SHP77 treated with DMSO at 0.1 percent for 48 hours (cell line): Measurements from ENCODE around the gene SHMT2.

Experiments
- DNase-seq: peaks from one replicate; lab custom pipeline; 2025; lab: John Stamatoyannopoulos, UW

SHMT2 gene

DNA sequence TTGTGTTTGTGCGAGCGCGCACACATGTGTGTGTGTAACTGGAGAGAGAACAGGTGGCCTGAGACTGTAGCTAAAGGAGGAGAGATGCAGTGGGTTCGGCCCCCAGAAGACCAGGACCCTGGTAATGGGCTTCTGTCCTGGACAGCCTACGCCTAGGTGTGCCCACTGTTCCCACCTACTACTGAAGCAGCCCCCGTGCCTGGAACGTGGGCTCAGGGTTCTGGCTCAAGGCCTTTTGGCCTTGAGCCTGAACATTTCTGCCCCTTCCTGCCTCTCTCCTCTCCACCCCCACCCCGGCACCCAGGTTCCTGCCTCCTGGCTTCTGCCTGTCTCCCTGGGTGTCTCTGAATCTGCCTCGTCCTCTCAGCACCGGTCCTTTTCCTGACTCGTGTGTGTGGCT, 14.4 kb upstream of the SHMT2 start:
- no peak for DNase-seq

DNA sequence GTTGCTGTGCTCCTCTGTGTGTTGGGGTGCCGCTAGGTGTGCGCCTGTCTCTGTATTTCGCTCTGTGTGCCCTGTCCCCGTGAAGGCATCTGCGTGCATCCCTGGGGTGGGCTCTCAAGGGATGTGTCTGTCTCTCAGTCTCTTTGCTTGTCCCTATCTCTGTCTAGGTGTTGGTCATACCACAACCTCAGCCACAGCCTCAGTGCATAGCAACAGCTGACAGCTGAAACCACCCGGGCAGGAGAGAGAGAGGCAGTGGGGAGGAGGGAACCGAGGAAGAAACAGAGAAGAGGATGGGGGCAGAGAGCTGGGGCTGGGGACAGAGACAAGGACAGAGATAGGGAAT, 13.9 kb upstream of the SHMT2 start:
- DNase-seq: no peak

DNA sequence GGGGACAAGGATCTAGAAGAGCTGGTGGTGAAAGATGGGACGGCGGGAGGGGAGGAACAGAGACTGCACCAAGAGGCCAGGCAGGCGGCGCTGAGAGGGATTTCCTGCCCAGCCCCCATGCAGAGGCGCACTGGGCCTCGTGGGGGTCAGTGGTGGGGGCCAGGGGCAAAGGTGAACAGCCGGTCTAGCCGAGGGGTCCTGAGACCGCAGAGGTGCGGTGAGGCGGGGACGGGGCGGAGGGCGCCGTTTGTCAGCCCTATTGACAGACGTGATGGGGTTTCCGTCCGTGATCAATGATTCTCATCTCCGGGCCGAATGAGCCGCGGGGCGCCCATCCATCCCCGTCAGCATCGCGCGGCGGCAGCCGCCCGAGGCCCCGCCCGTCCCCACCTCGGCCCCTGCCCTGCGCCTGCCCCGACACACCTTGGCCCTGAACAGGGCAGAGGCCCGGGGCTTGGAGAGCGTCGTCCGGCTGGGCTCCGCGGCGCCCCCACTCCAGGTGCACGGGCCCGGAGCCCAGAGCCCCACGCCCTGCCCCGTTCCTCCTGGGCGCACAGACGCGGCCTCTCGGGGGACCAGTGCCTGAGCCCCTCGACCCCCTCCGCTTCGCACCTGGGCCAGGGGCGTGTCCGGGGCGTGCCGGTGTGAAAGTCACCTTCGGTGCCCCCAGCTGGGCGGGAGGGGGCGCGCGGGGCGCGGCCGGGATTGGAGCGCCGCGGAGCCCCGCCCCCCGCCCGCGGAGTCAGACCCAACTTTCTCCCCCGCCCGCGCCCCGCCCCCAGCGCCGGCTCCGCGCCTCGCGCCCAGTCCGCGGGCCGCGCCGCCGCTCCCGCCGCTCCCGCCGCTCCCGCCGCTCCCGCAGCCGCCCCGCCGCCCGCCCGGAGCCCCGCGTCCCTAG, 13.2 kb upstream of the SHMT2 start, which contains the start of gene NXPH4:
Gene NXPH4, plus strand, starts transcription at position 781 of the 898 bp plus-strand sequence. CDS start 176 bp downstream, outside the sequence.
- no peak for DNase-seq

DNA sequence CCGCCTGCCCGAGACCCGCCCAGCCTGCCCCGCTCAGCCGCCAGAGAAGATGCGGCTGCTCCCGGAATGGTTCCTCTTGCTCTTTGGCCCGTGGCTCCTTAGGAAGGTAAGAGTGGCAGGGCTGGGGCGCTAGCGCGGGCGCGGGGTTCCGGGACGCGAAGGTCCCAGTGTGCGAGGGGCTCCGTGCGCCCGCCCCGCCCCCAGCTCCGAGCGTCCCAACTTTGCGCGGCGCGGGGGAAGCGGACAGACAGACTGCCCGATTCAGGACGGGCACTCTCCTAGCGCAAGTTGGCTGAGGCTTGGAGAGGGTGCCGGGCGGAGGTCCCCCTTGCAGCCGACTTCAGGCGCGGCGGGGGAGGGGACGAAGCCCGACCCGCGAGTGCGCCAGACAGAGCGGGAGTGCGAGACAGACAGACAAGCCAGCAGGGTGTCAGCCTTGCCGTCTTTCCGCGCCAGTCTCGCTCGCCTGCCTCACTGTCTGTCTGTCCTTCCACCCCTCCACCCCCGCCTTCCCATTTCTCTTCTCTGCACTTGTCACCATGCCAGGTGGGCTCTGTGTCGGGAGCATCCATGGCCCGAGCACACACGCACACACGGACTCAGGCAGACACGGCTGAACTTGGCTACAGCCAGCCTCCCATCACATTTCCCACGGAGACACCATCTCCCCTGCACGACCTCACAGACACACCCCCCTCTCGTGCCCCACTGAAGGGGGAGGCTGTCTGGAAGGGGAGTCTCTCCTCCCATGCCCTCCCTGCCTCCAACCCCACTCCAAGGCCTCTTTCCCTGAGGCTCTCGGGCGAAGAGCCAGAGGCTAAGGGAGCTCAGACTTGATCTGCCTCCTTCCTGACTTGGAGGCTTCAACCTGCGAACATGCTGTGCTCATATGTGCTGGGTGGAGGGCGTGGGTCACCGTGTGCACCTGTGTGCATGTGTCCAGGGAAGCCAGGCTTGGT, 12.3 kb upstream of the SHMT2 start:
- no peak for DNase-seq

DNA sequence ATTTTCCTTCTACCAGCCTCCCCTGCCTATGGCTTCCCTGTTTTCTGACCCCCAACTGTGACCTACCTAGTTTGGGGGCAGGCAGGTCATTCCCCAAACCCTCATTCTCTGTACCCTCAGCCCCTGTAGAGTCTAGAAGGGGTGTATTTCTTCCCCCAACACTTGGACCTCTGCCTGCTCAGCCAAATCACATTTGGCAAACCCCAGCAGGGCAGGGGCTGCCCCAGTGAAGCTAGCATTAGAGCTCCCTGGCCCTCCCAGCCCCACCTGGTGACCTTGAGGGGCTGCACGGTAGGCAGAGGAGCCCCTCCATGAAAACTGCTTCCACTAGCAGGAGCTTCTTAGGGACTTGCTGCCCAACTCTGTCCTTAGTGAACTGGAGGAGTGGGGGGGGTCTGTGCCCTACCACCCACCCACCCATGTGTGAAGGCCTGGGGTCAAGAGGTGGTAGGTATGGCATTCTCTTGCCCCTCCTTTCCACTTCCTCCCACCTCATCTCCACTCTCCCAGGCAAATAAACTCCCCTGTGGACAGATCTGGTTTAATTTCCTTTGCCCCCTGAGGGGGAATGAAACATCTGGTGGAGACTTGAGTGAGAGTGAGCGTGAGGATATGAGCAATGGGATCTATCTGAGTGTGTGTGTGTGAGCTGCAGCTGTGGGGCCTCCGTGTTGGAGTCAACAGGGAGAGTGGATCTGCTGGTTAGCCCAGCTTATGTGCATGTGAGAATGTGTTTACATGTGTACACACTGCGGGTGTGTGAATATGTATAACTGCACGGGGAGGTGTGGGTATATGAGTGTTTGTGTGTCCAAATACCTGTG, 11.3 kb upstream of the SHMT2 start:
- DNase-seq: no peak

DNA sequence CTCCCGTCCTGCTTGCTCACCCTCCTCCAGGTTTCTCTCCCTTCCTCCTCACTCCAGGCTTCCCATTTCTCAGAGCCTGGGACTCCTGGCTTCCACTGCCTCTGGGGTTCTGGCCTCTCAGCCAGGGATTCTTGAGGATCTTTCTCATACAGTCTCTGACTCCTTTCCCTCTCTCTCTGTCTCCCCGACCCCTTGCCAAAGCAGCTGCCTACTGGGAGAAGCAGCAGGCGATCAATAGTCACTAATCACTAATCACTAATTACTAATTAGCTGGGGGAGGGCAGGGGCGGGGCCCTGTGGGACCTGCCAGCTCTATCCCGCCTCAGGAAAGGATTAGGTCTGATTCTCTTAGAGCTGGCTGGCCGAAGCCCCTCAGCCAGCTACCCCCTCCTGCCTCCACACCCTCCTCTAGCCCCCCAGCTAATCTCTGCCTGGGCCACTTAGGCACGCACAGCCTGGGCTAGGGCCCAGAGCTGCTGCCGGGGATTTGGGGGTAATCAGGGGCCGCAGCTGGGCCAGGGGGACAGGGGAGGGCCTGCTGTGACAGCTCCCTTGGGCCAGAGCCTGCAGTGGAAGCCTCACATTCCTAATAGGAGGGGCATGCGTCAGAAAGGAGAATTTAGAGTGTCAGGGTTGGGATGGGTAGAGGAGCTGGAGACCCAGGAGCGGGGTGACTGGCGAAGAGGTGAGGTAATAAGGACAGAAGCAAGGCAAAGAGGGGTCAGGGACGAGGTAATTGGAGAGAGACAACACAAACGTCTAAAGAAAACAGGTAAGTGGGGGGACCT, 10.1 kb upstream of the SHMT2 start:
- DNase-seq: no peak

DNA sequence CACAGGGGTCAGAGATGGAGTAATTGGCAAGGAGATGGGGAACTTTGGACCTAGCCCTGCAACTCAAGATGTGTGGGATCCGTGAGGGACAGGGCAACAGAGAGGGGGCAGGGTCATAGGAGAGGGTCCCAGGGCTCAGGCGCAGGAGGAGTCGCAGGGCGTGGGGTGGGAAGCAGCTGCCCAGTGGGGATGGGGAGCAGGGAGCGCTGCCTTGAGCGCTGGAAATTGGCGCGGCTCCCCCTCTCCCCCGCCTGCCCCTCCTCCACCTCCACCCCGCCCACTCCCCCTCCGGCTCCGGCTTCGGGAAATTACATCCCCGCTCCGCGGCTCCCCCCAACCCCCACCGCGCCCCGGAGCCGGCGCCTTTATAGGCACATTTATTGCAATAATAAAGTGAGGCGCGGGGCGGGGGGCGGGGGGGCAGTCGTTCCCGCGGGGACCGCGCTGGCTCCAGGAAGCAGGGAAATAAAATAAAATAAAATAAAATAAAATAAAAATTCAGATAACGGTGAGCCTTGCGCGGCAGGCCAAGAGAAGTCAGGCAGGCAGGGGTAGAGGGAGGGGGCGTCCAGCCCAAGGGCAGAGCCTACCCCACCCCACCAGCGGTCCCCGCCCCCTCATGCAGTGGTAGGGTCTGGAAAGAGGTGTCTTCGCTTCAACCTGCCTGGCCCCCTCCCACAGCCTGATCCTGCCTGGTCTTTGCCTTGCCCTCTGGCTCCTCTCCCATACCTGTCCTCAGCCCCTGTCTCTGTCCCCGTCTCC, 9.3 kb upstream of the SHMT2 start:
- no peak for DNase-seq

DNA sequence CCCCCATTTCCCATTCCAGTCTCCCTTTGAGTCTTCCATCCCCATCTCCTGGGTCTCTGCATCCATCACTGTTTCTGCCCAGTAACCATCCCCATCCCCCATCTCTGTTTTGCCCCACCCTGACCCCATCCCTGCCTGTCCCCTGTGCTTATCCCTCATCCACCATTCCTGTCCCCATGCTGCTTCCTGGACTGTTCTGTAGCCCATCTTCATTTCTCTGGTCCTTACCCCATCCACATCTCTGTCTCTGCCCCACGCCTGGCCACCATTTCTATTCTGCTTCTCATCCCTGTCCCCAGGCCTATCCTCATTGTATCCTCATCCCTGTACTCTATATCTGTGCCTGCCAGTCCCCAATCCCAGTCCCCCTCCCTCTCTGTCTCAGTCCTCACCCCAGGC, 8.7 kb upstream of the SHMT2 start:
- DNase-seq: no peak

DNA sequence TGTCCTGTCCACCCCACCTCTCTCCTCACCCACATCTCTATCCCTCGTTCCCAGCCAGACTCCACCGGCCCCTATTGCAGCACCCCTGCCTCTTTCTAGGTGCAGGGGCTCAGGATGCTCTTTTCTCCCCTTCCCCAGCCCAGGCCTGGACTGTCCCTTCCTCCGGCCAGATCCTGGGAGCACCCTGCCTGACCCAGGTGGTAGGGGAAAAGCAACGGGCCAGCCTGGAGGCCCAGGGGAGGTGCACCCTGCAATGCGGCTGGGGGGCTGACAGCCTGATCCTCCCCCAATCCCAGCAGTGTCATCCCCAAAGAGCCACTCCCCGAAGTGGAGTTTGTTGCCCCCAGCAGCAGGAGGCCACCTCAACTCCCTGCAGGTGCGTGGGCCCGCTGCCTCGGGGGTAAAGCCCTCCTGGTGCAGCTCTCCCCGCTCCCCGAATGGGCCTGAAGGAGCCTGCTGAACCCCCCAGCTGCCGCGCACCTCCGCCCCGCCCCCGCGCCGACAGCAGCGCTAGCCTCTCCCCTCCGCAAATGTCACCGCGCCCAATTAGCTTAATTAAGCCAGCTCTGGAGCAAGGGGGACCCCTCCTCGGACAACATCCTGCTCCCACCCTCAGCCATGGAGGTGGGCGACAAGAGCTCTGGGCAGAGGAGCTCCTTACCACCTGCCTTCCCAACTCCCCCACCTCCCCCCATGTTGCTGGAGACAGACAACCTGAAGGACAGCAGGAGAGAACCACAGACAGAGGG, 8.2 kb upstream of the SHMT2 start:
- DNase-seq: no peak

DNA sequence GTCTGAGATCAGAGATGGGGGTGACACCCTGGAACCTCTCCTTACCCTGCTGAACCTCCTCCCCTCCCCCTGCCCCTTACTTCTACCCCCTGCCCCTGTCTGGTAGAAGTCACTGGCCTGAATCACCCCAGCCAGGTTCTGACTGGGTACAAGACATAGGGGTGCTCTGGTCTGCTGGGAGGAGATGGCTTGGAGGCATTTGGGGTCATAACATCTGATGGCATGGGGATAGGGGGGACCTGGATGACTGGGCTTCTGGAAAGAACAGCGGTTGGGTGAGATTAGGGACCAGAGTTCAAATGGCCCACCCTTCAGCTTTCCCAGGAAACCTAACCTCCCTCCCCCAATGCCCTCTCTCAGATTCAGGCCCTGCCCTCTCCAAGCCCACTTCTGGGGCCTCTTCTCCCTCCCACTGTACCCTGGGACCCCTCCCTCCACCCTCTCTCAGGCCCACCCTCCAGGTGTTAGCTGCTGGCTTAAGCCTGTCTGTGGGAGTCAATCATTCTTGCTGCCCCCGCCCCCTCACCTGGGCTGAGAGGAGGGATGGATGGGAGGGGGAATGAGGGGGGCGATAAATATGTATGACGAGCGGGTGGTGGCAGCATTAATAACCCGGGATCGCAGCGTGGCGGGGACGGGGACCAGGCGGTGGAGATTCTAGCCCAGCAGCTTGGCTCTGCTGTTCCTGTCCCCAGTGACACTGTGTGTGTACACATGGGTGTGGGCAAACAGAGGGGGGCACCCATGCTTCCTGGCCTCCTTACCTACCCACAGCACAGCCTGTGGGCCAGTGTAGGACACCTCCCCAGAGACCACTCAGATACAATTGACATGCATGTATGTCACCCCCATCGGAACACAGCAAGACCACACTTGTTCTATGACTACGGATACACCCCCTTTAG, 7.0 kb upstream of the SHMT2 start:
- DNase-seq: no peak

DNA sequence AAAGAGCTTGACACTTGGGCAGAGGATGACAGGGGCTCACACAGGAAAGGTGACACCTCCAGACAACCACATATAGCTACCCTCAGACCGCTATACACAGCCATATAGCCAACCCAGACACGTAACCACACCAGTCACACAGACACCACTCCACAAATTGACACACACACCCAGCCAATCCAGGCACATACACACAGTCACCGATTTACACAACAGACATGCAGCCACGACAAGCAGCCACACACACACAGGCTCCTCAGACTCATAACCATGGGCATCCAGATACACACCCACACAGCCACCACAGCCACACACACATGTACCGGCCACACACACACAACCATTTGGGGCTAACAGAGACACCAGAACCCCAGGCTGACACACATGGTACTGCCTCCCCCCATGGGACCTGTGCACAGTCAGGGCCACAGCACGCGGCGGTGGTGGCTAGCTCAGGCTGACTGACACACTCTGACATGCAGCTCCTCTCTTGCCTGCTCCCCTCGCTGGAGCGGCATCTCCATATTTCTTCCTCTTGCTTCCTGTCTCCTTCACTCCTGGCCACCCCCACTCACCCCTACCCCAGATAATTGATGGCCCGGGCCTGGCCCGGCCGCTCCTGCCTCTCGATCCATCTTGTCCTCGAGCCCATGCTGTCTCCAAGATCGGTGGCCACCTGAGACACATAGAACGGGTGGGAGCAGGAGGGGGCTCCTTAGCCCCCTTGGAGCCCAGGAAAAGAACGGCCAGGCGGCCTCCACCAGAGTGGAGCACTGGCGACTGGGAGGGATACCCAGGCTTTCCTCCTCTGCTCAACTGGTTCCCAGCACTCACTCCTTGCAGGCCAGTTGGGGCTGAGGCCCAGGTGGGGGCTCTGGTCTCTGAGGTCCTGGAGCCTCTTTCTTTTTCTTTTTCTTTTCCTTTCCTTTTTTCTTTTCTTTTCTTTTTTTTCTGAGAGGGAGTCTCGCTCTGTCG, 6.0 kb upstream of the SHMT2 start:
- DNase-seq: no peak

DNA sequence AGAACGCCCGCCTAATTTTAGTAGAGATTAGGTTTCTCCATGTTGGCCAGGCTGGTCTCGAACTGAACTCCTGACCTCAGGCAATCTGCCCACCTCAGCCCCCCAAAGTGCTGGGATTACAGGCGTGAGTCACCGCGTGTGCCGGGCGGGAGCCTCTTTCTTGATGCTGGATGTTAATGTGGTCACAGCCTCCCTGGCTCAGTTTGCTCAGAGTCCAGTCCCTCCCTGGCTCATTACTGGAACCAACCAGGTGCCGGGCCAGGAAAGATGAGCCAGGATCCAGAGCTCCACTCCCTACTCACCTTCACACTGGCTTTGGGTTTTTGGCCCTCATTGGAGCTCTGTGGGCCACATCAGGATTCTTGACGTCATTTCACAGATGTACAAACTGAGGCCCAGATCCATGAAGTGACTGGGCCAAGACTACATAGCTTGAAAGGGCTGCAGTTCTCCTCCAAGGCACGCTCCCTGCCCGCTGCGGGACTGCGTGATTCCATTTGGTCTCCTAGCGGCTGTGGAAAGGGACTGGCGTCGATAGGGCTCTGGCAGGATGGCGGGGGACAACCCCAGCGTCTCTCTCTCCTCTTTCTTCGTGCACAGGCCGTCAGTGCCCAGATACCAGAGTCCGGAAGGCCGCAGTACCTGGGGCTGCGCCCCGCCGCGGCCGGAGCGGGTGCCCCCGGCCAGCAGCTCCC, 5.1 kb upstream of the SHMT2 start:
- DNase-seq: no peak

DNA sequence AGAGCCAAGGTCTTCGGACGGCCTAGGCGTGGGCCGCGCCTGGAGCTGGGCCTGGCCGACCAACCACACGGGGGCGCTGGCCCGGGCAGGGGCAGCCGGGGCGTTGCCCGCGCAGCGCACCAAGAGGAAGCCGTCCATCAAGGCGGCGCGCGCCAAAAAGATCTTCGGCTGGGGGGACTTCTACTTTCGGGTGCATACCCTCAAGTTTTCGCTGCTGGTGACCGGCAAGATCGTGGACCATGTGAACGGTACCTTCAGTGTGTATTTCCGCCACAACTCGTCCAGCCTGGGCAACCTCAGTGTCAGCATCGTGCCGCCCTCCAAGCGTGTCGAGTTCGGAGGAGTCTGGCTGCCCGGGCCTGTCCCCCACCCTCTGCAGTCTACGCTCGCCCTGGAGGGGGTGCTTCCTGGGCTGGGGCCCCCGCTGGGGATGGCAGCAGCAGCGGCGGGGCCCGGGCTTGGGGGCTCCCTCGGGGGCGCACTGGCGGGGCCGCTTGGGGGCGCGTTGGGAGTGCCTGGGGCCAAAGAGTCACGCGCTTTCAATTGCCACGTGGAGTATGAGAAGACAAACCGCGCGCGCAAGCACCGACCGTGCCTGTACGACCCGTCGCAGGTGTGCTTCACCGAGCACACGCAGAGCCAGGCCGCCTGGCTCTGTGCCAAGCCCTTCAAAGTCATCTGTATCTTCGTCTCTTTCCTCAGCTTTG, 4.4 kb upstream of the SHMT2 start:
- no peak for DNase-seq

DNA sequence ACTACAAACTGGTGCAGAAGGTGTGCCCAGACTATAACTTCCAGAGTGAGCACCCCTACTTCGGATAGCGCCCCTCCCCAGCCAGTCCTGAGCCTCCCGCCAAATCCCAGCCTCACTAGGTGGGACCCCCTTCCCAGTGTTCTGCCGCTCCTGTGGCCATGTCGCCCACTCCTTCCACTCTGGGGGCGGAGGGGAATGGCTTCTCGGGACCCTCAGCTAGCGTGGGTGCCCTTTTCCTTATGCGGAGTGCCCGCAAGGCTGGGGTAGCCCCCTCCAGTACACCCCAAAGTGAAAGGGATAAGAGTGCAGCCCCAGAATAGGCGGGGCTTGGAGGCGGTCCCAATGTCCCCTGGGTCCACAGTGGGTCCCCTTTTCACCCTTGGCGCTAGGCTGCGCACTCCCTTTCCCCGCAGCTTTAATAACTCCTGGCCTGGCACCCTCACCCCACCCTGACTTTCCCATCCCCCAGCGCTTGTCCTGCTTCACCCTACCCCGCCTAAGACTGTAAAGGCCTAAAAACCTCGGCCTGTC, 3.8 kb upstream of the SHMT2 start:
- DNase-seq: no peak

DNA sequence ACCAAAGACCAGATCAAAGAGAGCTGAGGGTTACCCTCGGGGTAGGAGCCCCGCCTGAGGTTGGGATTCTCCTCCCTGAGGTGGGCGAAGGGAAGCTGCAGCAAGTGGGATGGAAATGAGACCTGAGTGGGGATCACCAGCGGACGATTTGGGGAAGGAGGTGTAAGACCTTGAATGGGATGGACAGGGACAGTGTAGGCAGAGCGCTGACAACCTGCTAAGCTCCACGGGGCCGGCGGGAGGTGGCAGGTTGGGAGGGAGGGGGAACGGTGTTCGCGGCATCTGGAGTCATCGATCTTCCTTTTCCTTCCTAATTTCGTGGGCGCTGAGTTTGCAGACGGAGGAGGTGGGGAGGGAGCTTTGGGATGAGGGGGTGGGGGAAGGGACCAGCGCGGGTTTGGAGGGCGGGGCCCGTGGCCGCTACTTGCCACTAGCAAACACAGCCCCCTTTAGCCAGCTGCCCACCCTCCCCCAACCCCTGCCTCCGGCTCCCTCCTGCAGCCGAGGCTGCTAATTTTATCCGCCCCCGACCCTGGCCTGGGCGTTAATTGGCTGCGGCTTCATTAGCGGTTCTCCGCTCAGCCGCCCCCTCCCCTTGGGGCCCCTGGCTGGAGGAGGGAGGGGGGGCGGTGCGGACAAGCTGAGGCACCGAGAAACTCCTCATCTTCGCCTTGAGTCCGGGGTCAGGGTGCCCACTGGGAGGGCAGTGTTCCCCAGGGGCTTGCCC, 2.8 kb upstream of the SHMT2 start:
- DNase-seq: no peak
